NT2/D1 (cell line): Measurements from ENCODE around the gene CFLAR.

Experiments
- SUZ12 ChIP-seq: IDR thresholded peaks from 2 replicates; pipeline ENCODE4 v1.6.1; 2011; ENCODE audit not compliant: insufficient read length, insufficient read depth; ENCODE audit errors: extremely low read depth
- ZNF274 ChIP-seq: IDR thresholded peaks from 2 replicates; pipeline ENCODE4 v1.6.1; 2011; ENCODE audit warnings: mild to moderate bottlenecking, low read depth, low read length

- TF ChIP-seq SUZ12 (no peak), ZNF274 (no peak)
Observed at GRCh38 chr2:201130524-201131186, 14.7 kb downstream of the CFLAR start.
